ENCODE results near the gene CAPN5. TPM values are rescaled to one million over a fixed set of nuclear protein-coding genes. Genes with fewer than 3 reads are reported as not detected.
"Not testable (repeated sequence)": the region's sequence is repeated elsewhere in the genome, so short reads cannot be mapped to it uniquely, and the experiment has no call there.

Gene CAPN5
- total and polyA plus RNA-seq, 10 of the 15 experiments (the other 5 are each of a cell fraction or from before 2014, with no cell fraction given): 0.02 to 0.33 (median 0.07) TPM; not detected in 3

DNA sequence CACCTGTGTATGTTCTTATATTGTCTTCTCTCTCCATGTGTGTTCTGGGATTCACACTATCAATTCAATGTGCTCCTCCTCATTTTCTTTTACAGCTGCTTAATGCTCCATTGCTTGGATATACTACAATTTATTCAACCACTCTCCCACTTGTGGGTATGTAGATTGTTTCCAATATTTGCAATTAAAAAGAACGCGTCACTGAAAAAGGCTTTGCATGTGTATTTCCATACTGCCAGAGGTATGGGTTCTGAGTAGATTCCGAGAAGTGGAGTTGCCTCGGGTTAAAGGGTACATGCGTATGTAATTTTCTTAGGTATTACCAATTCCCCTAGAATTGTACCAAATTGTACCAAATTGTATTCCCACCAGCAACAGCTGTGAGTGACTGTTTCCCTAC is 7.0 kb upstream of the CAPN5 start (continued):
- TF ChIP-seq, protein P1, sequence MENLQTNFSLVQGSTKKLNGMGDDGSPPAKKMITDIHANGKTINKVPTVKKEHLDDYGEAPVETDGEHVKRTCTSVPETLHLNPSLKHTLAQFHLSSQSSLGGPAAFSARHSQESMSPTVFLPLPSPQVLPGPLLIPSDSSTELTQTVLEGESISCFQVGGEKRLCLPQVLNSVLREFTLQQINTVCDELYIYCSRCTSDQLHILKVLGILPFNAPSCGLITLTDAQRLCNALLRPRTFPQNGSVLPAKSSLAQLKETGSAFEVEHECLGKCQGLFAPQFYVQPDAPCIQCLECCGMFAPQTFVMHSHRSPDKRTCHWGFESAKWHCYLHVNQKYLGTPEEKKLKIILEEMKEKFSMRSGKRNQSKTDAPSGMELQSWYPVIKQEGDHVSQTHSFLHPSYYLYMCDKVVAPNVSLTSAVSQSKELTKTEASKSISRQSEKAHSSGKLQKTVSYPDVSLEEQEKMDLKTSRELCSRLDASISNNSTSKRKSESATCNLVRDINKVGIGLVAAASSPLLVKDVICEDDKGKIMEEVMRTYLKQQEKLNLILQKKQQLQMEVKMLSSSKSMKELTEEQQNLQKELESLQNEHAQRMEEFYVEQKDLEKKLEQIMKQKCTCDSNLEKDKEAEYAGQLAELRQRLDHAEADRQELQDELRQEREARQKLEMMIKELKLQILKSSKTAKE (IDR thresholded peaks at IDR 0.05; ENCODE audit: low read depth, poor library complexity, severe bottlenecking): no peak
- TF ChIP-seq NFIC (IDR thresholded peaks at IDR 0.05; ENCODE audit: low read depth, low read length) (no peak), TARDBP (IDR thresholded peaks at IDR 0.05; ENCODE audit: borderline replicate concordance) (no peak), LARP7 (IDR thresholded peaks at IDR 0.05) (no peak)

DNA sequence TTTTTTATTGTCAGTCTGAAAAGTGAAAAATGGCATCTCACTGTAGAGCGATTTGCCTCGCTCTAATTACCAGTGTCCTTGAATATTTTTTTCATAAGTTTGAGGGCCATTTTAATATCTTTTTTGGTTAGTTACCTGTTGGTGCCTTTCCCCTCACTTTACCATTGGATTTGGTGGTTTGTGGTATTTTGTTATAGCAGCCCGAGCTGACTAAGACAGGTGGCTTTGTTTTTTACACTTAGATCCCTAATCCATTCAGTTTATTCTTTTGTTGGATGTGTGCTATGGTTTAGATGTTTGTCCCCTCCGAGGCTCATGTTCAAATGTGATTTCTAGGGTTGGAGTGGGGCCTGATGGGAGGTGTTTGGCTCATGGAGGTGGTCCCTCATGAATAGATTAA is 6.5 kb upstream of the CAPN5 start:
- Histone ChIP-seq H3K9me3 (replicated peaks; ENCODE audit: control insufficient read depth, insufficient read depth, low read length) (peaks cover 2% of the 10 kb centered on the region; the same call in 1 of the 3 replicates), H3K4me1 (ENCODE audit: control insufficient read depth, insufficient read depth, low read length) (no peaks in the 10 kb centered on the region), H3K79me2 (ENCODE audit: control insufficient read depth, insufficient read depth, low read length) (no peaks in the 10 kb centered on the region), H3K4me3 (no peak overlapping the region), H2AFZ (ENCODE audit: control insufficient read depth, low read depth, low read length) (no peak overlapping the region), H4K20me1 (ENCODE audit: control insufficient read depth, insufficient read depth) (no peaks in the 10 kb centered on the region), H3K9ac (ENCODE audit: control insufficient read depth, insufficient read depth, low read length) (no peak overlapping the region), H3K36me3 (ENCODE audit: control insufficient read depth in 2 of 2, insufficient read depth in 2 of 2, low read length in 1 of 2) (no peaks in the 10 kb centered on the region), H3K27me3 (replicated peaks in 1 of 2; ENCODE audit: control insufficient read depth in 2 of 2, insufficient read depth in 2 of 2, low read length in 1 of 2) (no peaks in the 10 kb centered on the region), H3K4me2 (ENCODE audit: control insufficient read depth, insufficient read depth) (no peak overlapping the region), H3K27ac (ENCODE audit: control insufficient read depth, insufficient read depth) (no peak overlapping the region)
- ChIA-PET POLR2A (no interaction called here), CTCF (interaction anchor here (1.4 to 3.6 kb wide), 2 partner anchors 12 to 31 kb away, joined by 3 to 11 read pairs; no protein-coding TSS in a partner anchor), SMC1A (ENCODE audit: uncharacterized antibody, unreplicated experiment) (no interaction called here), RAD21 (ENCODE audit: unreplicated experiment) (no interaction called here)
- intact Hi-C loops (cut with micrococcal nuclease; ENCODE audit: unreplicated experiment): no loop called here
- 30% methylated on average over 4 of the region's 4 CpGs for WGBS (ENCODE audit: insufficient coverage, insufficient replicate concordance, low lambda C conversion rate, missing lambda C conversion rate)
- BruUV-seq (replicated peaks): no TSS peak
- no peak for ATAC-seq
- FAIRE-seq: no peak
- DNase-seq (ENCODE audit: low read depth, low spot score): no peak
- TF ChIP-seq, protein P2, sequence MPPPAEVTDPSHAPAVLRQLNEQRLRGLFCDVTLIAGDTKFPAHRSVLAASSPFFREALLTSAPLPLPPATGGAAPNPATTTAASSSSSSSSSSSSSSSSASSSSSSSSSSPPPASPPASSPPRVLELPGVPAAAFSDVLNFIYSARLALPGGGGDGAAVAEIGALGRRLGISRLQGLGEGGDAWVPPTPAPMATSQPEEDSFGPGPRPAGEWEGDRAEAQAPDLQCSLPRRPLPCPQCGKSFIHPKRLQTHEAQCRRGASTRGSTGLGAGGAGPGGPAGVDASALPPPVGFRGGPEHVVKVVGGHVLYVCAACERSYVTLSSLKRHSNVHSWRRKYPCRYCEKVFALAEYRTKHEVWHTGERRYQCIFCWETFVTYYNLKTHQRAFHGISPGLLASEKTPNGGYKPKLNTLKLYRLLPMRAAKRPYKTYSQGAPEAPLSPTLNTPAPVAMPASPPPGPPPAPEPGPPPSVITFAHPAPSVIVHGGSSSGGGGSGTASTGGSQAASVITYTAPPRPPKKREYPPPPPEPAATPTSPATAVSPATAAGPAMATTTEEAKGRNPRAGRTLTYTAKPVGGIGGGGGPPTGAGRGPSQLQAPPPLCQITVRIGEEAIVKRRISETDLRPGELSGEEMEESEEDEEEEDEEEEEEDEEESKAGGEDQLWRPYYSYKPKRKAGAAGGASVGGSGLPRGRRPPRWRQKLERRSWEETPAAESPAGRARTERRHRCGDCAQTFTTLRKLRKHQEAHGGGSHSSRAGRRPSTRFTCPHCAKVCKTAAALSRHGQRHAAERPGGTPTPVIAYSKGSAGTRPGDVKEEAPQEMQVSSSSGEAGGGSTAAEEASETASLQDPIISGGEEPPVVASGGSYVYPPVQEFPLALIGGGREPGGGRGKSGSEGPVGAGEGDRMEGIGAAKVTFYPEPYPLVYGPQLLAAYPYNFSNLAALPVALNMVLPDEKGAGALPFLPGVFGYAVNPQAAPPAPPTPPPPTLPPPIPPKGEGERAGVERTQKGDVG (CRISPR knock-in tag; IDR thresholded peaks at IDR 0.05): no peak
- TF ChIP-seq BHLHE40 (IDR thresholded peaks at IDR 0.05; ENCODE audit: borderline replicate concordance in 1 of 2, low read depth in 2 of 2, low read length in 1 of 2) (no peak), HDGF (IDR thresholded peaks at IDR 0.05) (no peak), KDM1A (IDR thresholded peaks at IDR 0.05; ENCODE audit: borderline replicate concordance) (no peak)
- in situ Hi-C loops (cut with MboI): no loop called here

DNA sequence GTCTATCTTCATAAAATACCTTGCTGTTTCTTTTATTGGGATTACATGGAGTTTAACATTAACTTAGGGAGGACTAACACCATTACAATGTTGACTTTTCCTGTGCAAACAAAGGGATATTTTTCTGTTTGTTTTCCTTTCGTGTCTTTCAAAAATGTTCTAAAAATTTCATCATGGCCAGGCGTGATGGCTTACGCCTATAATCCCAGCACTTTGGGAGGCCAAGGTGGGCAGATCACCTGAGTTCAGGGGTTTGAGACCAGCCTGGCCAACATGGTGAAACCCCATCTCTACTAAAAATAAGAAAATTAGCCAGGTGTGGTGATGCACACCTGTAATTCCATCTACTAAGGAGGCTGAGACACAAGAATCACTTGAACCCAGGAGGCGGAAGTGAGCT is 5.5 kb upstream of the CAPN5 start:
- H3K4me2 ChIP-seq (ENCODE audit: control insufficient read depth, insufficient read depth); FAIRE-seq; H3K9me3 ChIP-seq (replicated peaks; ENCODE audit: control insufficient read depth, insufficient read depth, low read length); H3K79me2 ChIP-seq (ENCODE audit: control insufficient read depth, insufficient read depth, low read length); H3K9ac ChIP-seq (ENCODE audit: control insufficient read depth, insufficient read depth, low read length); DNase-seq (ENCODE audit: low read depth, low spot score); in situ Hi-C loops (cut with MboI); RAD21 ChIA-PET (ENCODE audit: unreplicated experiment); H4K20me1 ChIP-seq (ENCODE audit: control insufficient read depth, insufficient read depth); H3K27me3 ChIP-seq (replicated peaks in 1 of 2; ENCODE audit: control insufficient read depth in 2 of 2, insufficient read depth in 2 of 2, low read length in 1 of 2); H3K27ac ChIP-seq (ENCODE audit: control insufficient read depth, insufficient read depth); H3K4me3 ChIP-seq; BruUV-seq (replicated peaks); H3K36me3 ChIP-seq (ENCODE audit: control insufficient read depth in 2 of 2, insufficient read depth in 2 of 2, low read length in 1 of 2); intact Hi-C loops (cut with micrococcal nuclease; ENCODE audit: unreplicated experiment); H3K4me1 ChIP-seq (ENCODE audit: control insufficient read depth, insufficient read depth, low read length); H2AFZ ChIP-seq (ENCODE audit: control insufficient read depth, low read depth, low read length); ATAC-seq: not testable (repeated sequence)
- SMC1A ChIA-PET (ENCODE audit: uncharacterized antibody, unreplicated experiment): interaction anchor here (1.5 kb wide), 1 partner anchor 30 kb away, joined by 4 read pairs; no protein-coding TSS in a partner anchor
- CTCF ChIA-PET: interaction anchor here (1.4 to 3.6 kb wide), 2 partner anchors 13 to 30 kb away, joined by 3 to 11 read pairs; no protein-coding TSS in a partner anchor
- WGBS (ENCODE audit: insufficient coverage, insufficient replicate concordance, low lambda C conversion rate, missing lambda C conversion rate): 36% methylated on average over 4 of the region's 4 CpGs
- POLR2A ChIA-PET: interaction anchor here (0.6 kb wide), 1 partner anchor 14 kb away, joined by 3 read pairs; no protein-coding TSS in a partner anchor
